Effector memory CD8-positive, alpha-beta T cell (primary cell): ENCODE results near the gene GFPT2.

ENCODE experiments used
- ATAC-seq: fragments of 150-1000 bp; cut with Tn5 transposase; replicated peaks from 2 replicates; pipeline ENCODE4 v1.10.0; 2021; ENCODE audit warnings: mild to moderate bottlenecking, moderate library complexity
- DNase-seq, 3 experiments: peaks; one replicate each; pipeline ENCODE4 v3.0.0; 2021
- H3K27ac Mint-ChIP-seq, 2 donors: one replicate each; pipeline ENCODE4 v1.8.0; 2022; ENCODE audit warnings: mild to moderate bottlenecking in 2 of 2, mixed read lengths in 2 of 2, moderate library complexity in 2 of 2
- H3K27me3 Mint-ChIP-seq, 2 donors: one replicate each; pipeline ENCODE4 v1.8.0; 2022; ENCODE audit warnings: mixed read lengths in 2 of 2
- H3K36me3 Mint-ChIP-seq: one replicate; pipeline ENCODE4 v1.8.0; 2022; ENCODE audit warnings: mild to moderate bottlenecking, moderate library complexity, mixed read lengths; ENCODE audit not compliant: insufficient read depth
- H3K4me1 Mint-ChIP-seq, 2 donors: one replicate each; pipeline ENCODE4 v1.8.0; 2022; ENCODE audit warnings: low read depth in 2 of 2, mixed read lengths in 2 of 2
- H3K4me3 Mint-ChIP-seq, 2 donors: one replicate each; pipeline ENCODE4 v1.8.0; 2022; ENCODE audit warnings: mild to moderate bottlenecking in 2 of 2, mixed read lengths in 2 of 2, moderate library complexity in 2 of 2
- H3K9me3 Mint-ChIP-seq, 2 donors: one replicate each; pipeline ENCODE4 v1.8.0; 2022; ENCODE audit warnings: mixed read lengths in 2 of 2

GFPT2 gene

GRCh38 chr5:180387798-180388197 lies 34.7 kb upstream of the GFPT2 start:
- peaks cover 3% of the 10 kb centered on the region for H3K36me3 Mint-ChIP-seq
- peaks cover 15 to 22% of the 10 kb centered on the region in 2 donors for H3K27me3 Mint-ChIP-seq
- H3K9me3 Mint-ChIP-seq, result no peaks in the 10 kb centered on the region
- ATAC-seq (no peak), DNase-seq (no peak)
- no peak overlapping the region for H3K4me3 Mint-ChIP-seq
- H3K4me1 Mint-ChIP-seq, result peaks cover 3 to 4% of the 10 kb centered on the region in 2 donors
- H3K27ac Mint-ChIP-seq, result peak overlapping the region in 1 of 2 donors; percentile 21

DNA sequence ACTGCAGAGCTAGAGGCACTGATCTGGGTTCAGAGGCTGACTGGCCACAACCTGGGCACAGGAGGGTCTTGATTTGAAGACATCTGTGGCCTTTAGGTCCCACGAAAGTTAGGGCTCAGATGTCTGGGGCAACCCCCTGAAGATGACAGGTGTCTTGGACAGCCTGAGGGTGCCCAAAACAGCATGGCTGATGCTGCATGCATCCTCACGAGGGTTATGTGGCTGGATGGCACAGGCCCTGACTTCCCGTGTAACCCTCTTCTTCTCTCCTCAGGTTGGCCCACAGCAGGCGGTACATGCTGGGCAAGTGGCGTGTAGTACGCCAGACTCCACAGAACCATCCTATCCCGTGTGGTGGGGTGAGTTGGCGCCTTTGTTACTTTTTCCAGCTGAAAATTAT lies 29.8 kb upstream of the GFPT2 start:
- no peak for ATAC-seq
- H3K27ac Mint-ChIP-seq, result no peak overlapping the region
- peaks cover 32 to 40% of the 10 kb centered on the region in 2 donors for H3K27me3 Mint-ChIP-seq
- H3K4me3 Mint-ChIP-seq, result no peak overlapping the region
- H3K36me3 Mint-ChIP-seq, result peaks cover 4% of the 10 kb centered on the region
- DNase-seq, result no peak
- peaks cover 0 to 3% of the 10 kb centered on the region in 2 donors for H3K4me1 Mint-ChIP-seq
- no peaks in the 10 kb centered on the region for H3K9me3 Mint-ChIP-seq

- H3K36me3 Mint-ChIP-seq, result peaks cover 4% of the 10 kb centered on the region
- no peaks in the 10 kb centered on the region for H3K9me3 Mint-ChIP-seq
- H3K27me3 Mint-ChIP-seq, result peaks cover 32 to 40% of the 10 kb centered on the region in 2 donors
- DNase-seq, result no peak
- ATAC-seq, result no peak
- H3K4me3 Mint-ChIP-seq, result no peak overlapping the region
- H3K4me1 Mint-ChIP-seq, result peaks cover 0 to 3% of the 10 kb centered on the region in 2 donors
- no peak overlapping the region for H3K27ac Mint-ChIP-seq
These were observed 28.8 kb upstream of the GFPT2 start for GRCh38 chr5:180381851-180382480.

DNA sequence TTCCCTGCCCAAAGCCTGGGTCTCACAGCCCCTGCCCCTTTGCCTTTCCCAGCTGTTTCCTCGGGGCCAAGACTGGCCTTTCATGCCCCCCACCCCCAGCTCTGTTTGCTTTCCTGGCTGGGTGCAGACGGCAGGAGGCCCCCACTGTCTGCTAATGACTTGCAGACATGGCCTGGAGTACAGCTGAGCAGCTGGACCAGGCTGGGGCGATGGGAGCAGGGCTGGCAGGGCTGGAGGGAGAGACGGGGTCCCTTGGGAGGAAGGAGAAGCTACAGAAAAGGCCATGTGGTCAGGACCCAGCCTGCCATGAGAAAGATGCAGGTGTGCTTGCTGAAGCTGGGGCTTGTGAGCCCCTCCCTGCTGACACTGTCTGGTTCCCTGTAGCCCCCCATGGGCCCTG lies 28.3 kb upstream of the GFPT2 start:
- H3K36me3 Mint-ChIP-seq, result peaks cover 4% of the 10 kb centered on the region
- H3K9me3 Mint-ChIP-seq, result no peaks in the 10 kb centered on the region
- H3K27me3 Mint-ChIP-seq, result peaks cover 32 to 40% of the 10 kb centered on the region in 2 donors
- DNase-seq (no peak), ATAC-seq (no peak)
- no peak overlapping the region for H3K4me3 Mint-ChIP-seq
- peaks cover 0 to 3% of the 10 kb centered on the region in 2 donors for H3K4me1 Mint-ChIP-seq
- no peak overlapping the region for H3K27ac Mint-ChIP-seq

DNA sequence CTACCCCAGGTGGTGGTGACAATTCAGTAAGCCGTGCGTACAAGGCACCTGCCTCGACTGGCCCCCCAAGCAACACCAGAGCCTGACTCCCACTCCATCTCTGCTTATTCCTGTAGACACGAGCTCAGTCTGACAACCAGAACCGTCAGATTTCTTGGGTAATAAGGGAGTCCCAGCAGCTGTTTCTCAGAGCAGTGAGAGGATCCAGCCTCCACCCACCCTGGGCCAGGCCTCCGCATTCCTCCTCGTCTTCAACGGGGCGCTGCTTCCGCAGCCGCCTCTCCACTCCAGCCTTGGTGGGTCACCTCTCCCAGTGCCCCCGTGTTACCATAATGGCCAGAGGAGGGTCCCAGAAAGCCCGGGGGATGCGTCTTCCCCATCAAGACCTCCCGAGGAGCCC lies 27.7 kb upstream of the GFPT2 start:
- H3K27me3 Mint-ChIP-seq, result peaks cover 32 to 40% of the 10 kb centered on the region in 2 donors

DNA sequence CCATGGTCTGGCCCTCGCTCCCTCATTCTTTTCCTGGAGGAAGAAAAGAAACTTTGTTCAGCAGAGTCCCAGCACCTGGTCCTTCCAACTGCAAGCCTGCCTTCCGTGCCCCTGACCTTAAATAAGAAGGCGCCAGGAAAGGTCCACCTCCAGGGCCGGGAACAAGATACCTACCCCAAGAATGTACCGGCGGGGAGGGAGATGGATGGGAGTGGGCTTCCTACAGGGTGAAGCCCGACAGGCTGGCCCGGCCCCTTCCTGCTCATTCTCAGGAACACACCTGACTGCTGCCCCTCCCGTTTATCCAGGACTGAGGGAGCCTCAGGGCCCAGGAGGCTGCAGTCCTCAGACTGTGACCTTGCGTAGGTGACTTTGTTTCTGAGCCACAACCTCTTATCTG lies 27.3 kb upstream of the GFPT2 start:
- peaks cover 4% of the 10 kb centered on the region for H3K36me3 Mint-ChIP-seq
- no peaks in the 10 kb centered on the region for H3K9me3 Mint-ChIP-seq
- DNase-seq (no peak), ATAC-seq (no peak)
- peaks cover 29 to 36% of the 10 kb centered on the region in 2 donors for H3K27me3 Mint-ChIP-seq
- H3K4me3 Mint-ChIP-seq, result no peak overlapping the region
- H3K27ac Mint-ChIP-seq, result peak overlapping the region in 1 of 2 donors; percentile 51
- peaks cover 0 to 3% of the 10 kb centered on the region in 2 donors for H3K4me1 Mint-ChIP-seq

More for the DNA sequence above, 27.7 kb upstream of the GFPT2 start:
- Mint-ChIP-seq H3K36me3 (peaks cover 4% of the 10 kb centered on the region), H3K4me3 (no peak overlapping the region), H3K9me3 (no peaks in the 10 kb centered on the region), H3K4me1 (peaks cover 0 to 3% of the 10 kb centered on the region in 2 donors), H3K27ac (no peak overlapping the region)
- no peak for DNase-seq
- no peak for ATAC-seq

- DNase-seq, result no peak
- Mint-ChIP-seq H3K4me1 (no peaks in the 10 kb centered on the region), H3K27me3 (peaks cover 25 to 26% of the 10 kb centered on the region in 2 donors), H3K4me3 (no peak overlapping the region), H3K36me3 (peaks cover 4% of the 10 kb centered on the region), H3K27ac (peak overlapping the region in 1 of 2 donors; percentile 51), H3K9me3 (no peaks in the 10 kb centered on the region)
- ATAC-seq, result no peak
These were observed 26.4 kb upstream of the GFPT2 start for GRCh38 chr5:180379355-180380070.

- no peak overlapping the region for H3K4me3 Mint-ChIP-seq
- no peak for DNase-seq
- H3K36me3 Mint-ChIP-seq, result peaks cover 7% of the 10 kb centered on the region
- H3K4me1 Mint-ChIP-seq, result no peaks in the 10 kb centered on the region
- no peaks in the 10 kb centered on the region for H3K9me3 Mint-ChIP-seq
- no peak for ATAC-seq
- H3K27me3 Mint-ChIP-seq, result peaks cover 17 to 20% of the 10 kb centered on the region in 2 donors
- H3K27ac Mint-ChIP-seq, result no peak overlapping the region
These were observed 25.6 kb upstream of the GFPT2 start for GRCh38 chr5:180378438-180379344.

GRCh38 chr5:180377556-180378197 lies 24.5 kb upstream of the GFPT2 start:
- peaks cover 17 to 20% of the 10 kb centered on the region in 2 donors for H3K27me3 Mint-ChIP-seq
- DNase-seq, result no peak
- H3K4me3 Mint-ChIP-seq, result no peak overlapping the region
- no peak overlapping the region for H3K27ac Mint-ChIP-seq
- H3K9me3 Mint-ChIP-seq, result no peaks in the 10 kb centered on the region
- ATAC-seq, result no peak
- peaks cover 11% of the 10 kb centered on the region for H3K36me3 Mint-ChIP-seq
- peaks cover 0 to 2% of the 10 kb centered on the region in 2 donors for H3K4me1 Mint-ChIP-seq

DNA sequence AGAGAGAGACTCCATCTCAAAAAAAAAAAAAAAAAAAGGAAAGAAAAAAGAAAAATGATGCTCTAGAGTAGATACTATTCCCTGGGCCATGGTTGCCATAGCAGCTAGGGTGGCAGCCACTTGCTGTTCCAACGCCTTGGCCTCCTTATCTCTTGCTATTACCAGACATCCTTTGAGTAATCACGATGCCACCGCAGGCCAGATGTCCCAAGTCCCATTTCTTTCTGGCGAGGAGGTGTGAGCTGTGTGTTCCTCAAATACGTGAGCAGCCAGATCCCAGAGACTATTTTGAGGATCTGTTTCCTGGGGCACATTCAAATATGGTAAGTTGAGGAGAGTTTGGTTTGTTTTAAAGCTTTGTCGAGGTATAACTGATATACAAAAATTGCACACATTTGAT lies 23.4 kb upstream of the GFPT2 start:
- ATAC-seq (no peak), DNase-seq (no peak)
- Mint-ChIP-seq H3K36me3 (peaks cover 11% of the 10 kb centered on the region), H3K27ac (no peak overlapping the region), H3K27me3 (peaks cover 7 to 8% of the 10 kb centered on the region in 2 donors), H3K4me1 (peaks cover 0 to 2% of the 10 kb centered on the region in 2 donors), H3K9me3 (no peaks in the 10 kb centered on the region), H3K4me3 (no peak overlapping the region)

DNA sequence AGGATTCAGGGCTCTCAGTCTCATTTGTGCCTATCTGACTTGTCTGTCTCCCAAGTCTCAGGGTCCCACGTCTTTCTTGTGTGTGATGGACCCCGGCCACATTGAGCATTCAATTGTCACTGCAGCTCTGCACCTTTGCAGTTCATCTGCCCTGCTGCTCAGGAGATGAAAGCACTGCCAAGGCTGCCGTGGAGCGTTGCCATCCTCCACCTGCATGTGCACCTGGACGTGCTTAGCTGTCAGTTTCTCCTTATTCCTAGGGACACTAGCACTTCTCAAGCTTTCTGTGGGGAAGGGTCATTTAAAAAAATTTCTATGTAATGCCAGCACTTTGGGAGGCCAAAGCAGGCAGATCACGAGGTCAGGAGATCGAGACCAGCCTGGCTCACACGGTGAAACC lies 22.8 kb upstream of the GFPT2 start:
- Mint-ChIP-seq H3K36me3 (peaks cover 7% of the 10 kb centered on the region), H3K9me3 (no peaks in the 10 kb centered on the region), H3K27me3 (peaks cover 2 to 3% of the 10 kb centered on the region in 2 donors), H3K4me3 (no peak overlapping the region), H3K27ac (no peak overlapping the region), H3K4me1 (peaks cover 0 to 2% of the 10 kb centered on the region in 2 donors)
- DNase-seq, result no peak
- ATAC-seq, result no peak

- H3K4me3 Mint-ChIP-seq, result no peak overlapping the region
- DNase-seq (no peak), ATAC-seq (no peak)
- H3K4me1 Mint-ChIP-seq, result peaks cover 0 to 2% of the 10 kb centered on the region in 2 donors
- H3K27me3 Mint-ChIP-seq, result no peaks in the 10 kb centered on the region
- H3K27ac Mint-ChIP-seq, result no peak overlapping the region
- peaks cover 7% of the 10 kb centered on the region for H3K36me3 Mint-ChIP-seq
- H3K9me3 Mint-ChIP-seq, result no peaks in the 10 kb centered on the region
These were observed 22.2 kb upstream of the GFPT2 start for GRCh38 chr5:180375291-180375690.

DNA sequence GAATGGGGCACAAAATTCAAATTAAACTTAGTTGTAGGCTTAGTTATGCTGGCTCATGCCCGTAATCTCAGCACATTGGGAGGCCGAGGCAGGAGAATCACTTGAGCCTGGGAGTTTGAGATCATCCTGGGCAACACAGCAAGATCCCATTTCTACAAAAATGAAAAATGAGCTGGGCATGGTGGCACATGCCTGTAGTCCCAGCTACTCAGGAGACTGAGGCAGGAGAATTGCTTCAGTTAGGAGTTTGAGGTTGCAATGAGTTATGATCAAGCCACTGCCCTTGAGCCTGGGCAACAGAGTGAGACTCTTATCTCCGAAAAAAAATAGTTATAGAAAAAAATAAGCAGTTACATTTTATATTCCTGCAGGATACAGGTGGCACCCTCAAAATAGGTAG lies 20.7 kb upstream of the GFPT2 start:
- ATAC-seq, result no peak
- no peak overlapping the region for H3K4me3 Mint-ChIP-seq
- no peak for DNase-seq
- peak overlapping the region in 1 of 2 donors; percentile 15 for H3K27ac Mint-ChIP-seq
- no peaks in the 10 kb centered on the region for H3K9me3 Mint-ChIP-seq
- H3K4me1 Mint-ChIP-seq, result peaks cover 0 to 2% of the 10 kb centered on the region in 2 donors
- H3K36me3 Mint-ChIP-seq, result peaks cover 7% of the 10 kb centered on the region
- no peaks in the 10 kb centered on the region for H3K27me3 Mint-ChIP-seq
